Lower leg skin (tissue), 3 donors: ENCODE data around the gene C1QTNF5.

ENCODE experiments used
- CTCF ChIP-seq, 3 donors: fragments of 450-650 bp; IDR thresholded peaks; one replicate each; pipeline ENCODE4 v1.5.1; 2016; ENCODE audit warnings: antibody characterized with exemption in 3 of 3, mild to moderate bottlenecking in 3 of 3, moderate library complexity in 2 of 3
- POLR2A ChIP-seq, 2 donors: fragments of 450-650 bp; IDR thresholded peaks; one replicate each; pipeline ENCODE4 v1.6.1; 2016 to 2017; ENCODE audit warnings: antibody characterized with exemption in 2 of 2, mild to moderate bottlenecking in 1 of 2, moderate library complexity in 1 of 2

- TF ChIP-seq CTCF (IDR thresholded peaks at IDR 0.05) (no peak), POLR2A (IDR thresholded peaks at IDR 0.05) (no peak)
Observed at GRCh38 chr11:119316016-119316728, 24.5 kb downstream of the C1QTNF5 start.
